HG03060 (cell line): ENCODE measurements around the gene ATP6V0B.
A peak's percentile ranks its signal among the peaks of the same experiment; 100 is the strongest.

ENCODE experiments used
- ATAC-seq: cut with Tn5 transposase; IDR thresholded peaks from one replicate; pipeline ENCODE4 v1.9.1; 2021; ENCODE audit warnings: low read depth, moderate number of reproducible peaks; ENCODE audit not compliant: unreplicated experiment

The ATP6V0B gene

GRCh38 chr1:43968348-43968948 lies 6.3 kb upstream of the ATP6V0B start:
- no peak for ATAC-seq

GRCh38 chr1:43969416-43969745 lies 5.4 kb upstream of the ATP6V0B start:
- no peak for ATAC-seq

DNA sequence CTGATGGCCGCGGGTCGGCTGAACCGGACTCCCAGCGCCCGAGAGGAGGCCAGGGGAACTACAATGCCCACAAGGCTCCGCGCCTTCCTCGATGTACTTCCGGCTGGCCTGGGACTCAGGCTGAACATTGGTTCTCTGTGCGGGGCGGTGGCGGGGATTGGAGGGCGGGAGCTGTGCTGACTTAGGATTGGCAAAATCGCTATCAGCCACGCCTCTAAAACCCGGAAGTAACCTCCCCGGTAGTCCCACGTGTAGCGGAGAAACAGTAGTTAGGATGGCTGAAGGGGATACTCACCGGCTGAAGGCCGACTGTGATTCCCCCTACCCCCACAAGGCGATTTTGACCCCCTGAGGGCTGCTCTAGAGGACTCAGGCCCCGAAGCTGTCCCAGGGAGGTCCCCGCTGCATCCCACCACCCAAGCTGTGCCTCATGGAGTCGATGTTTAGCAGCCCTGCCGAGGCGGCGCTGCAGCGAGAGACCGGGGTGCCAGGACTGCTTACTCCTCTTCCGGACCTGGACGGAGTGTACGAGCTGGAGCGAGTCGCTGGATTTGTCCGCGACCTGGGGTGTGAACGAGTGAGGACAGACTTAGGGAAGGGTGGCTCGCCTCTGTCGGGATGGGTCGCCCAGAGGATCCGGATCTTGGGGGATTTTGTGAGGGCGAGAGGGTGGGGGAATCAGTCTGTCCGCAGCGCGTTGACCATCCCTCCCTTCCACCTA lies 4.9 kb upstream of the ATP6V0B start, which contains the start of gene DPH2:
DPH2 (plus strand) TSS at position 265 of the 721 bp plus-strand sequence; CDS start at position 431, 166 bp downstream.
- peak; percentile 63 for ATAC-seq

GRCh38 chr1:43970502-43970901 lies 4.3 kb upstream of the ATP6V0B start:
- no peak for ATAC-seq

- ATAC-seq: no peak
Measured at GRCh38 chr1:43970911-43971310, 3.8 kb upstream of the ATP6V0B start.

- no peak for ATAC-seq
Measured at GRCh38 chr1:43971336-43971980, 3.3 kb upstream of the ATP6V0B start.

GRCh38 chr1:43973981-43974442 lies 748 bp upstream of the ATP6V0B start:
- no peak for ATAC-seq

- no peak for ATAC-seq
Measured at GRCh38 chr1:43975249-43975961, 645 bp downstream of the ATP6V0B start.

DNA sequence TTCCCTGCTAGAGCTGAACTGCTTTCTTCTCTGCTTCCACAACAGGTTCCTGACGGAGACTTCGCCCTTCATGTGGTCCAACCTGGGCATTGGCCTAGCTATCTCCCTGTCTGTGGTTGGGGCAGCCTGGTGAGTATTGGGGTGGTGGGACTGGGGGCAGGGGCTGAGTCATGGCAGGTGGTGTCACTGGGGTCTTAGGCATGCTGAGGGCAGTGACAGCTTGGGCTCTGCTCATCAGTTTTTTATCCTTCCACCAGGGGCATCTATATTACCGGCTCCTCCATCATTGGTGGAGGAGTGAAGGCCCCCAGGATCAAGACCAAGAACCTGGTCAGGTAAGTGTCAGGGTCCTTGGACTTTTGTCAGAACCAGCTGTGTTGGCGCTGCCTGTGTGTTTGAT lies 1.3 kb downstream of the ATP6V0B start:
- no peak for ATAC-seq

GRCh38 chr1:43976890-43977289 lies 2.1 kb downstream of the ATP6V0B start:
- no peak for ATAC-seq

GRCh38 chr1:43977376-43978263 lies 2.9 kb downstream of the ATP6V0B start:
- ATAC-seq: no peak

- no peak for ATAC-seq
Measured at GRCh38 chr1:43978264-43978550, 3.4 kb downstream of the ATP6V0B start.

GRCh38 chr1:43978551-43979260 lies 3.9 kb downstream of the ATP6V0B start, which contains the start of gene B4GALT2:
Gene B4GALT2 (plus strand): TSS chr1:43979210. CDS start chr1:43981161, 1,951 bp downstream.
- no peak for ATAC-seq

DNA sequence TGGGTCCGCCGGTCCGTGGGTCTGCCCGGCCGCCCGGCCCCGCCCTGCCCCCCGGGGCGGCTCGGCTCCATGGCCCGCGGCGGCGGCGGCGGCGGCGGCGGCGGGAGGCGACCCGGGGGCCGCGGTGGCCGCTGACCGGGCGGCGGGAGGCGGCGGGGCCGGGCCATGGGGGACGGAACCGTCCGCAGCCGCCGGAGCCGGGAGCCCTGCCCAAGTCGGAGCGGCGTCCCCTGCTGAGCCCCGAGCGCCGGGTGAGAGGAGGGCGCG lies 4.4 kb downstream of the ATP6V0B start:
- ATAC-seq: no peak

DNA sequence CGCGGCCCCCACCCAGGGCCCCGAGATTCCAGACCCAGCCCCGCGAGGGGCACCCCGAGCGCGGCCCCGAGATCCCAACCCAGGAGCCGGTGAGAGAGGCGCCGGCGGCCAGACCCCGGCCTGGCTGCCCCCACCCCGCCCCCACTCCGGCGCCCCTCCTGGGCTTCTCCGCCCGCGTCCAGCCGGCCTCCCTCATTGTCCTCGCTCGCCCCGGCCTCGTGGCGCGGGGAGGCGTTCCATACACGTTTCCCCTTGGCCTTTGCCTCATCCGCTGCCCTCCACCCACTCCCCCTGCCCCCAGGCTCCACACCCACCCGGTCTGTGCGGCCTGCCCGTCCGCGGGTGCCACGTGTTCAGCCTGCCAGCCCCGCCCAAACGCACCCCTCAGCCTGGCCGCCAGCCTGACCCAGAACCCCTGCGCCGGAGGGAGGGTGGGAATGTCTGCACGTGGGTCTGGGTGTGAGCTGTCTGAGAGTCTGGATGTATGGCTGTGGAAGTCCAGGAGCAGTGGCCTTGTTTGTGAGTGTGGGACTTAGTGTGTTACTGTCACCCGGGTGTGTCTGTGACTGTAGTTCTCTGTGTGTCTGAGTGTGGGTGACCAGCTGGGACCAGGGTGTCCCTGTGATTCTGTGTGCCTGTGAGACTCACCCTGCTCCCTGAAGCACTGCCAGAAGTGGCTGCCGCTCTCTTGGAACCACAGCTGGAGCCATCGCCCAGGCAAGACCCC lies 4.9 kb downstream of the ATP6V0B start:
- ATAC-seq: no peak

DNA sequence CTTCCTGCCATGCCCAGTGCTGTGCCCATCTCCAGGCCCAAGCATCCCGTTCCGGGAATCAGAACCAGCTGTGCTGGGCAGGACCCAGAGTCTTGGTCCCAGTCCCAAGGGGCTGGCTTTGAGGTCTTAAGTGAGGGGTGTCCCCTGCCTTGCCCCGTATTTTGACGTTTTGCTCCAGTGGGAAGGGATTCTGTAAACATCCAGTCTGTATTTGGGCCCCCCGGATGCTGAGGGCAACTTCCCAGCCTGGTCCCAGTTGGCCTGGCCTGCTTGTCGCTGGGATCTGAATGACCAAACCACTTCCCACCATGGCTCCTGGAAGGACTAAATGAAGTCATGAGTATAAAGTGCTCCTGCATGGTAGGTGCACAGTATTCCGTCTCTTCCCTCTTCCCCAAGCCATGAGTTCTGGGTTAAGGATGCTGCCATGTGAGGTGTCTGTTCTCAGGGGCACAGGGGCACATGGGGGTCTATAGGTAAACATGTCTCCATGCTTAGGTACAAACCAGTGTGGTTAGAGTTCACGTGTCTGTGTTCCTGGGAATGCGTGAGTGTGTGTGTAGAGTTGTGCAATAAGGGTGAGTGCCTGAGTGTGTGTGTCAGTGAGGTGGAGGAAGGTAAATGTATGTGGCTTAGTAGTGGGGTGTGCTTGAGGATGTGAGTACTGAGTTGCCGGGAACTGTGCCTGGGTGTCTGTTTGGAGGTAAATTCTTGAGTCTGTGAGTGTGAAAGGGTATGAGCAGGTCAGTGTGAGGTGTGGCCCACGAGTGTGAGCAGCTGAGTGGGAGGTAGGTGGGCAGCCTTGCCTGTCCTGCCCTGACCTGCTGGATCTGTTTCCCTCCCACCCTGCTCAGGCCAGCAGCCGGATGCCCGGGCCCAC lies 5.7 kb downstream of the ATP6V0B start:
- ATAC-seq: no peak

GRCh38 chr1:43981135-43981491 lies 6.4 kb downstream of the ATP6V0B start:
- ATAC-seq: no peak

DNA sequence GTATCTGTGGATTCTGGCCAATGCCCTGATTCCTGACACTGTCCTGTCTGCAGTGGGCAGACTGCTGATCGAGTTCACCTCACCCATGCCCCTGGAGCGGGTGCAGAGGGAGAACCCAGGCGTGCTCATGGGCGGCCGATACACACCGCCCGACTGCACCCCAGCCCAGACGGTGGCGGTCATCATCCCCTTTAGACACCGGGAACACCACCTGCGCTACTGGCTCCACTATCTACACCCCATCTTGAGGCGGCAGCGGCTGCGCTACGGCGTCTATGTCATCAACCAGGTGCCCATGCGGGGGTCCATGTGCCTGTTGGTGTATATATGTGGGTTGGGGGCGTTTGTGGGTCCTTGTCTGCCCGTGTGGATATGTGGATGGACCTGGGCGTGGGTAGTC lies 6.9 kb downstream of the ATP6V0B start:
- no peak for ATAC-seq
